CD14-positive monocyte (primary cell): ENCODE results near the gene ZNF184. TPM values are rescaled to one million over a fixed set of nuclear protein-coding genes. Genes with fewer than 3 reads are reported as not detected.

Experiments used
- DNase-seq, 3 donors: peaks; one replicate each; pipeline ENCODE4 v3.0.0-alpha.2; 2011 to 2022
- H2AFZ ChIP-seq: 2 replicates; pipeline ENCODE4 v1.6.0; 2012; ENCODE audit warnings: mild to moderate bottlenecking, low read depth, low read length, inconsistent platforms; ENCODE audit not compliant: insufficient read depth, poor library complexity, severe bottlenecking
- H3K27ac ChIP-seq, 2 donors: 1 replicate in 1 of 2; 2 replicates in 1 of 2; pipeline ENCODE4 v1.5.1; 2012 to 2013; ENCODE audit warnings: low read length in 2 of 2, control low read depth in 1 of 2, inconsistent platforms in 1 of 2, low read depth in 1 of 2, mild to moderate bottlenecking in 1 of 2
- H3K27me3 ChIP-seq, 2 donors: one replicate each; pipeline versions ENCODE4 v1.6.0 to v1.6.1; 2011 to 2013; ENCODE audit warnings: low read length in 2 of 2; ENCODE audit not compliant: control insufficient read depth in 2 of 2, insufficient read depth in 2 of 2
- H3K36me3 ChIP-seq, 2 donors: replicated peaks in 1 of 2; 1 replicate in 1 of 2; 2 replicates in 1 of 2; pipeline versions ENCODE4 v1.5.1 to v1.6.1; 2012 to 2013; ENCODE audit warnings: low read length in 2 of 2, control low read depth in 1 of 2, inconsistent platforms in 1 of 2, mild to moderate bottlenecking in 1 of 2; ENCODE audit not compliant: insufficient read depth in 2 of 2, control insufficient read depth in 1 of 2
- H3K4me1 ChIP-seq, 2 donors: 1 replicate in 1 of 2; 2 replicates in 1 of 2; pipeline versions ENCODE4 v1.5.1 to v1.6.1; 2012 to 2013; ENCODE audit warnings: low read length in 2 of 2, control low read depth in 1 of 2, inconsistent platforms in 1 of 2, mild to moderate bottlenecking in 1 of 2, moderate library complexity in 1 of 2; ENCODE audit not compliant: insufficient read depth in 2 of 2, control insufficient read depth in 1 of 2
- H3K4me2 ChIP-seq: replicated peaks from 2 replicates; pipeline ENCODE3; 2012; ENCODE audit warnings: low read length, moderate library complexity, mild to moderate bottlenecking; ENCODE audit not compliant: poor library complexity, severe bottlenecking; ENCODE audit errors: extremely low read depth
- H3K4me3 ChIP-seq, 3 experiments: fragments of 200-600 bp in 1 of 3; sonication (generic) in 1 of 3; replicated peaks in 1 of 3; 1 replicate in 2 of 3; 2 replicates in 1 of 3; pipeline ENCODE4 v1.5.1; 2011 to 2013; ENCODE audit warnings: low read length in 3 of 3, mild to moderate bottlenecking in 3 of 3, control low read depth in 2 of 3, low read depth in 2 of 3, inconsistent platforms in 1 of 3, moderate library complexity in 1 of 3
- H3K79me2 ChIP-seq: 2 replicates; pipeline ENCODE4 v1.6.0; 2012; ENCODE audit warnings: mild to moderate bottlenecking, control low read depth, inconsistent platforms, low read length, moderate library complexity; ENCODE audit not compliant: insufficient read depth
- H3K9ac ChIP-seq: 2 replicates; pipeline ENCODE4 v1.6.0; 2017; ENCODE audit warnings: low read length, mild to moderate bottlenecking; ENCODE audit not compliant: insufficient read depth, poor library complexity, severe bottlenecking
- H3K9me3 ChIP-seq, 2 donors: replicated peaks in 1 of 2; 1 replicate in 1 of 2; 2 replicates in 1 of 2; pipeline versions ENCODE4 v1.5.1 to v1.6.1; 2012 to 2013; ENCODE audit warnings: low read length in 2 of 2, control low read depth in 1 of 2; ENCODE audit not compliant: control insufficient read depth in 1 of 2, insufficient read depth in 1 of 2
- H4K20me1 ChIP-seq: 2 replicates; pipeline ENCODE4 v1.6.0; 2012; ENCODE audit warnings: mild to moderate bottlenecking, low read length, control low read depth, moderate library complexity; ENCODE audit not compliant: insufficient read depth
- H3K27ac Mint-ChIP-seq, 7 donors: one replicate each; pipeline ENCODE4 v1.8.0; 2020; ENCODE audit warnings: mild to moderate bottlenecking in 7 of 7, mixed read lengths in 7 of 7, moderate library complexity in 6 of 7, inconsistent platforms in 2 of 7
- H3K27me3 Mint-ChIP-seq, 3 donors: one replicate each; pipeline ENCODE4 v1.8.0; 2021 to 2022; ENCODE audit warnings: low read depth in 3 of 3, mild to moderate bottlenecking in 3 of 3, mixed read lengths in 3 of 3, moderate library complexity in 3 of 3, inconsistent platforms in 1 of 3
- H3K36me3 Mint-ChIP-seq, 2 donors: one replicate each; pipeline ENCODE4 v1.8.0; 2020; ENCODE audit warnings: mixed read lengths in 2 of 2, inconsistent platforms in 1 of 2, mild to moderate bottlenecking in 1 of 2
- H3K4me1 Mint-ChIP-seq: one replicate; pipeline ENCODE4 v1.8.0; 2020; ENCODE audit warnings: mild to moderate bottlenecking, mixed read lengths
- H3K4me3 Mint-ChIP-seq, 2 donors: one replicate each; pipeline ENCODE4 v1.8.0; 2020; ENCODE audit warnings: mild to moderate bottlenecking in 2 of 2, mixed read lengths in 2 of 2, moderate library complexity in 1 of 2
- H3K9me3 Mint-ChIP-seq, 7 donors: one replicate each; pipeline ENCODE4 v1.8.0; 2020 to 2022; ENCODE audit warnings: mixed read lengths in 7 of 7, mild to moderate bottlenecking in 6 of 7, moderate library complexity in 6 of 7, inconsistent platforms in 2 of 7
- WGBS: methylation state at CpG from one replicate; pipeline ENCODE4 v1.1.5; 2013; ENCODE audit warnings: missing lambda C conversion rate; ENCODE audit not compliant: insufficient coverage; 5-methylcytosine and 5-hydroxymethylcytosine counted together
- intact Hi-C, 2 donors: fragments of 100-400 bp; cut with micrococcal nuclease; formaldehyde crosslinking; loops; one replicate each; pipeline versions ENCODE4 v1.15.0 to v1.15.1; 2023
- polyA plus RNA-seq, 3 donors: library from polyadenylated mRNA; depleted of rRNA in 1 of 3; unstranded in 2 of 3; stranded (reverse) in 1 of 3; fragments of 300-500 nt in 2 of 3; fragments of >200 nt in 1 of 3; fragmentation: Illumina TruSeq in 2 of 3; gene quantifications; 1 replicate in 2 of 3; 2 replicates in 1 of 3; pipeline ENCODE4 v1.2.3, GENCODE V29; 2012 to 2021
- TF ChIP-seq, protein P1 (sequence below): fragments of 200-600 bp; IDR thresholded peaks from one replicate; pipeline ENCODE4 v1.8.0; 2022; ENCODE audit warnings: antibody characterized with exemption, mild to moderate bottlenecking

ZNF184 gene
- polyA plus RNA-seq, 3 donors: 1.00 to 1.5 (median 1.5) TPM

DNA sequence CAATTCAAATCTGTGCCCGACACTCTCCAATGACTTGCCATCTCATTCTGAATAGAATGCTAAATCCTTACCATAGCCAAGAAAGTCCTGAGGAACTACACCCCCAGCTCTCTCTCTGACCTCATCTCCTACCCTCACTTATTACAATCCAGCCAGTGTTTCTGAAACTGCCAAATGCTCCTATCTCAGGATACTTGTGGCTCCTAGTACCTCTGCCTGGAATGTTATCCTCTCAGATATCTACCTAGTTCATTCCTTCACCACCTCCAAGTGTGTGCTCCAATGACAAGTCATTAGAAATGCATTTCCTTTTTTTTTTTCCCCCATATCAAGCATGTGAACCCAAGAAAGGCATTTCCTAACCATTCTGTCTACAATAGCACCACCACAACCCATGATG, 24.4 kb downstream of the ZNF184 start:
- Histone ChIP-seq H3K79me2 (no peaks in the 10 kb centered on the region), H3K9me3 (peaks cover 39 to 100% of the 10 kb centered on the region in 2 donors), H2AFZ (no peak overlapping the region), H3K4me2 (no peak overlapping the region), H3K4me3 (no peak overlapping the region), H4K20me1 (no peaks in the 10 kb centered on the region), H3K4me1 (no peaks in the 10 kb centered on the region), H3K27ac (no peak overlapping the region), H3K36me3 (peaks cover 15 to 37% of the 10 kb centered on the region in 2 donors), H3K27me3 (no peaks in the 10 kb centered on the region), H3K9ac (no peak overlapping the region)
- intact Hi-C loops: no loop called here
- Mint-ChIP-seq H3K9me3 (peaks cover 42 to 78% (median 72%) of the 10 kb centered on the region in 7 donors), H3K4me3 (no peak overlapping the region), H3K27ac (no peak overlapping the region), H3K27me3 (no peaks in the 10 kb centered on the region), H3K36me3 (peaks cover 19 to 21% of the 10 kb centered on the region in 2 donors), H3K4me1 (no peaks in the 10 kb centered on the region)
- DNase-seq: no peak
- 93% methylated on average over 1 of the region's 1 CpG for WGBS
- TF ChIP-seq, protein P1, sequence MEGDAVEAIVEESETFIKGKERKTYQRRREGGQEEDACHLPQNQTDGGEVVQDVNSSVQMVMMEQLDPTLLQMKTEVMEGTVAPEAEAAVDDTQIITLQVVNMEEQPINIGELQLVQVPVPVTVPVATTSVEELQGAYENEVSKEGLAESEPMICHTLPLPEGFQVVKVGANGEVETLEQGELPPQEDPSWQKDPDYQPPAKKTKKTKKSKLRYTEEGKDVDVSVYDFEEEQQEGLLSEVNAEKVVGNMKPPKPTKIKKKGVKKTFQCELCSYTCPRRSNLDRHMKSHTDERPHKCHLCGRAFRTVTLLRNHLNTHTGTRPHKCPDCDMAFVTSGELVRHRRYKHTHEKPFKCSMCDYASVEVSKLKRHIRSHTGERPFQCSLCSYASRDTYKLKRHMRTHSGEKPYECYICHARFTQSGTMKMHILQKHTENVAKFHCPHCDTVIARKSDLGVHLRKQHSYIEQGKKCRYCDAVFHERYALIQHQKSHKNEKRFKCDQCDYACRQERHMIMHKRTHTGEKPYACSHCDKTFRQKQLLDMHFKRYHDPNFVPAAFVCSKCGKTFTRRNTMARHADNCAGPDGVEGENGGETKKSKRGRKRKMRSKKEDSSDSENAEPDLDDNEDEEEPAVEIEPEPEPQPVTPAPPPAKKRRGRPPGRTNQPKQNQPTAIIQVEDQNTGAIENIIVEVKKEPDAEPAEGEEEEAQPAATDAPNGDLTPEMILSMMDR: no peak

DNA sequence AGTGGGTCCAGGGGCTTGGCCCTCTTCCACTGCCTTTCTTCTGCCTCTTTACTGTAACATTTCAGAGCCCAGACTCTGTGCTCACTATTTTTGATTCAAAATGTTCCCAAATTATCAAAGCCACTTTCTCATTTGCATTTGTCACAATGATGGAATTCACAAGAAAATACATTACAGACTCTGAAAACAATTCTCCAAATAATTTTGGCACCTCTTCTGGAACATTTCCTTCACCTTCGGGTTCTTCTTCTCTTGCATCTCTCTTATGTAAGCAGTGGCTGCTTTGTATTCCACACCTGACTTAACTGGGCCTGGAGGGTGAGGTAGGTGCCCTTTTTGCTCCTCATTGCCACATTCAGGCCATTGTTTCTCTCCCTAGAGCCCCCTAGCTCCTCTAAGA, 30.0 kb downstream of the ZNF184 start:
- Histone ChIP-seq H3K4me3 (no peak overlapping the region), H3K9me3 (peaks cover 41 to 74% of the 10 kb centered on the region in 2 donors), H2AFZ (no peak overlapping the region), H3K4me1 (no peaks in the 10 kb centered on the region), H3K4me2 (no peak overlapping the region), H3K9ac (no peak overlapping the region), H3K36me3 (no peaks in the 10 kb centered on the region), H3K27me3 (no peaks in the 10 kb centered on the region), H3K79me2 (no peaks in the 10 kb centered on the region), H3K27ac (no peak overlapping the region), H4K20me1 (no peaks in the 10 kb centered on the region)
- no peaks in the 10 kb centered on the region for H3K27me3 Mint-ChIP-seq
- H3K4me1 Mint-ChIP-seq: no peaks in the 10 kb centered on the region
- intact Hi-C loops: no loop called here
- H3K9me3 Mint-ChIP-seq: peaks cover 16 to 56% (median 38%) of the 10 kb centered on the region in 7 donors
- no peak overlapping the region for H3K27ac Mint-ChIP-seq
- H3K36me3 Mint-ChIP-seq: peaks cover 0 to 2% of the 10 kb centered on the region in 2 donors
- TF ChIP-seq, protein P1: no peak
- no peak overlapping the region for H3K4me3 Mint-ChIP-seq
- no peak for DNase-seq
- WGBS: no CpG with 5 or more reads among the region's 1 CpG
